RWPE2 (cell line): ENCODE measurements around the gene HERPUD2.

Source experiments
- ATAC-seq: fragments of 200-7000 bp; cut with Tn5 transposase; 3 replicates; pipeline ENCODE4 v1.9.1; 2021; ENCODE audit warnings: low read depth
- DNase-seq: peaks from one replicate; pipeline ENCODE4 v3.0.0-alpha.2; 2020; ENCODE audit warnings: low spot score
- H3K27ac ChIP-seq: fragments of 450-650 bp; 2 replicates; pipeline ENCODE4 v1.5.1; 2017; ENCODE audit warnings: mild to moderate bottlenecking; ENCODE audit not compliant: poor library complexity, severe bottlenecking
- H3K27me3 ChIP-seq: fragments of 250-450 bp; sonication (Bioruptor Pico); 2 replicates; pipeline ENCODE4 v1.5.1; 2021; ENCODE audit warnings: mild to moderate bottlenecking, moderate library complexity; ENCODE audit not compliant: insufficient read depth, poor library complexity, severe bottlenecking
- H3K36me3 ChIP-seq: fragments of 250-450 bp; sonication (Bioruptor Pico); 2 replicates; pipeline ENCODE4 v1.5.1; 2020; ENCODE audit warnings: low read depth, mild to moderate bottlenecking, moderate library complexity
- H3K4me1 ChIP-seq: fragments of 250-450 bp; sonication (Bioruptor Pico); 2 replicates; pipeline ENCODE4 v1.5.1; 2021; ENCODE audit warnings: mild to moderate bottlenecking, moderate library complexity; ENCODE audit not compliant: insufficient read depth, poor library complexity, severe bottlenecking
- H3K4me3 ChIP-seq: fragments of 250-450 bp; sonication (Bioruptor Pico); 2 replicates; pipeline ENCODE4 v1.5.1; 2021; ENCODE audit warnings: mild to moderate bottlenecking, moderate library complexity; ENCODE audit not compliant: severe bottlenecking
- H3K9me3 ChIP-seq: fragments of 250-450 bp; sonication (Bioruptor Pico); 2 replicates; pipeline ENCODE4 v1.5.1; 2021; ENCODE audit warnings: mild to moderate bottlenecking, moderate library complexity; ENCODE audit not compliant: severe bottlenecking
- CTCF ChIP-seq: fragments of 450-650 bp; IDR thresholded peaks from one replicate; pipeline ENCODE4 v1.5.1; 2017; ENCODE audit warnings: mild to moderate bottlenecking, moderate library complexity; ENCODE audit not compliant: poor library complexity, severe bottlenecking

The HERPUD2 gene

GRCh38 chr7:35726654-35727053 lies 31.7 kb upstream of the HERPUD2 start:
- TF ChIP-seq CTCF: no peak
- H3K4me1 ChIP-seq: no peaks in the 10 kb centered on the region
- no peak overlapping the region for H3K4me3 ChIP-seq
- no peak for ATAC-seq
- no peak overlapping the region for H3K27ac ChIP-seq
- no peaks in the 10 kb centered on the region for H3K36me3 ChIP-seq
- no peaks in the 10 kb centered on the region for H3K27me3 ChIP-seq
- DNase-seq: no peak
- H3K9me3 ChIP-seq: no peaks in the 10 kb centered on the region

GRCh38 chr7:35725280-35725680 lies 30.3 kb upstream of the HERPUD2 start:
- Histone ChIP-seq H3K27ac (no peak overlapping the region), H3K27me3 (no peaks in the 10 kb centered on the region), H3K36me3 (no peaks in the 10 kb centered on the region), H3K9me3 (no peaks in the 10 kb centered on the region), H3K4me1 (no peaks in the 10 kb centered on the region), H3K4me3 (no peak overlapping the region)
- no peak for DNase-seq
- no peak for TF ChIP-seq CTCF
- no peak for ATAC-seq

GRCh38 chr7:35723011-35723410 lies 28.1 kb upstream of the HERPUD2 start:
- H3K27ac ChIP-seq: no peak overlapping the region
- H3K36me3 ChIP-seq: no peaks in the 10 kb centered on the region
- TF ChIP-seq CTCF: no peak
- H3K4me3 ChIP-seq: no peak overlapping the region
- H3K27me3 ChIP-seq: no peaks in the 10 kb centered on the region
- no peaks in the 10 kb centered on the region for H3K9me3 ChIP-seq
- no peaks in the 10 kb centered on the region for H3K4me1 ChIP-seq
- ATAC-seq (0 out of 3 replicates have a peak, but pooled peaks have one; percentile 40), DNase-seq (no peak)

GRCh38 chr7:35722054-35722849 lies 27.3 kb upstream of the HERPUD2 start:
- no peak for TF ChIP-seq CTCF
- Histone ChIP-seq H3K9me3 (no peaks in the 10 kb centered on the region), H3K4me3 (no peak overlapping the region), H3K27me3 (no peaks in the 10 kb centered on the region), H3K27ac (no peak overlapping the region), H3K4me1 (no peaks in the 10 kb centered on the region), H3K36me3 (no peaks in the 10 kb centered on the region)
- no peak for ATAC-seq
- no peak for DNase-seq

DNA sequence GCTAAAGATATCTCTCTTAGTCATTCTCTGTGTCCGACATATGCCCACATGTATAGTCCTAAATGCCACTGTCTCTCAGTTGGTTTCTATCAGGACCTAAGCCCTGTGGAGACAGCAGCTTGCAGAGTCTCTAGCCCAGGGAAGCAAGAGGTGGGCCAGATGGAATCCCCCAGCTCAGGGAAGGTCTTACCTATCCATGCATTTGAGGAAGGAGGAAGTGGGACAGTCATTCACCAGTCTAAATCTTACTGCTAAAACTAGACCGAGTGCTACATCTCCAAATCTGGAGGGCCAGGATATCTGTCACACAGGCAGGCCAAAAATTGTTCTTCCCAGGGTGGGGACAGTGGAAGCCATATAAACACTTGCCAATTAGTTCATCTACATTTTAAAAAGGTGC lies 26.4 kb upstream of the HERPUD2 start:
- no peaks in the 10 kb centered on the region for H3K36me3 ChIP-seq
- H3K27me3 ChIP-seq: no peaks in the 10 kb centered on the region
- no peak for TF ChIP-seq CTCF
- DNase-seq (no peak), ATAC-seq (no peak)
- no peak overlapping the region for H3K27ac ChIP-seq
- H3K9me3 ChIP-seq: no peaks in the 10 kb centered on the region
- H3K4me1 ChIP-seq: no peaks in the 10 kb centered on the region
- H3K4me3 ChIP-seq: no peak overlapping the region
